ENCODE data around the gene SFT2D3. TPM values are rescaled to one million over a fixed set of nuclear protein-coding genes. Genes with fewer than 3 reads are reported as not detected.

SFT2D3 gene
- total RNA-seq, 2 donors from 2014 or later = 11.2 to 11.9 TPM

DNA sequence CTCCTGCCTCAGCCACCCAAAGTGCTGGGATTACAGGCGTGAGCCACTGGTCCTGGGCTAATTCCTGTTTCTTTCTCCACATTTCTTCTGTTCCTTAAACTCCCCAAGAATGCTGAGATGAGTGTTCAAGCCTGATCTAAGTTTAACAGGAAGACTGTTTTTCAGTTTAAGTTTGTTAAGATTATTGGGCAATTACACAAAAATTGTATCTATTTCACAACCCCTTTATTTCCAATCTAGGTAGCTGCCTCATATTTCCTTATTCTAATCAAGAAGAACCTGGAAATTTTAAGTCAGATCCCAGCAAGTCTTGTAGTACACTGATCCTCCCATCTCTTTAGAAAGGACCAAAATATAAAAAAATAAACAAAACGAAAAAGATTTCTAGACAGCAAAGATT lies 11.7 kb downstream of the SFT2D3 start:
- Histone ChIP-seq H3K36me3 (replicated peaks in 1 of 2; ENCODE audit: insufficient read depth in 1 of 2, low read depth in 2 of 2) (peaks cover 0 to 13% of the 10 kb centered on the region in 2 donors), H3K4me1 (peaks cover 7% of the 10 kb centered on the region), H3K27ac (no peak overlapping the region), H3K27me3 (no peaks in the 10 kb centered on the region), H3K4me3 (no peak overlapping the region), H3K9me3 (no peaks in the 10 kb centered on the region)
- ATAC-seq (no peak), DNase-seq (no peak)
- 80 to 86% methylated on average over 2 of the region's 2 CpGs for WGBS, 2 donors
- TF ChIP-seq, protein P1, sequence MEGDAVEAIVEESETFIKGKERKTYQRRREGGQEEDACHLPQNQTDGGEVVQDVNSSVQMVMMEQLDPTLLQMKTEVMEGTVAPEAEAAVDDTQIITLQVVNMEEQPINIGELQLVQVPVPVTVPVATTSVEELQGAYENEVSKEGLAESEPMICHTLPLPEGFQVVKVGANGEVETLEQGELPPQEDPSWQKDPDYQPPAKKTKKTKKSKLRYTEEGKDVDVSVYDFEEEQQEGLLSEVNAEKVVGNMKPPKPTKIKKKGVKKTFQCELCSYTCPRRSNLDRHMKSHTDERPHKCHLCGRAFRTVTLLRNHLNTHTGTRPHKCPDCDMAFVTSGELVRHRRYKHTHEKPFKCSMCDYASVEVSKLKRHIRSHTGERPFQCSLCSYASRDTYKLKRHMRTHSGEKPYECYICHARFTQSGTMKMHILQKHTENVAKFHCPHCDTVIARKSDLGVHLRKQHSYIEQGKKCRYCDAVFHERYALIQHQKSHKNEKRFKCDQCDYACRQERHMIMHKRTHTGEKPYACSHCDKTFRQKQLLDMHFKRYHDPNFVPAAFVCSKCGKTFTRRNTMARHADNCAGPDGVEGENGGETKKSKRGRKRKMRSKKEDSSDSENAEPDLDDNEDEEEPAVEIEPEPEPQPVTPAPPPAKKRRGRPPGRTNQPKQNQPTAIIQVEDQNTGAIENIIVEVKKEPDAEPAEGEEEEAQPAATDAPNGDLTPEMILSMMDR (IDR thresholded peaks at IDR 0.05) = no peak
- TF ChIP-seq POLR2A (IDR thresholded peaks at IDR 0.05) = no peak
- intact Hi-C loops (cut with DNase I) = no loop called here

DNA sequence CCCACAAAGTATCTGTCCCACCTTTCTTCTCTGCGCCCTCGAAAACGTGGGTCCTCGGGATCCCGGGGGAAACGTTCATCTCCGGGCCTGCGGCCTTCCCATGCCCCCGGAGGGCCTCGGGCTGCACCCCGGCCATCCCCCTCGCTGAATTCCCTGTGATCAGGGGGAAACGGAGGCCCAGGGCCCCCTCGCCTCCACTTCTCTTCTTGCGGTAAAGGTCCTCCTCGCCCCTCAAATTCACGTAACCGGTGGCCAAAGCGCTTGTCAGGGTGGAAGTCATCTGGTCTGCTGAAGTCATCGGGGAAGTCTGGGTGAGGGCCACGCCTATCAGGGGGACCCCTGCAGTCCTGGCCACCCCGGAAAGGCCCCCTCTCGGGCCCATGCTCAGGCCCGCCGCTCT lies 12.3 kb downstream of the SFT2D3 start:
- intact Hi-C loops (cut with DNase I) = no loop called here
- no peak for TF ChIP-seq POLR2A (IDR thresholded peaks at IDR 0.05)
- TF ChIP-seq, protein P1 (IDR thresholded peaks at IDR 0.05) = no peak
- no peak overlapping the region for H3K4me3 ChIP-seq
- H3K9me3 ChIP-seq = no peaks in the 10 kb centered on the region
- ATAC-seq (no peak), DNase-seq (no peak)
- H3K27me3 ChIP-seq = no peaks in the 10 kb centered on the region
- H3K36me3 ChIP-seq (replicated peaks in 1 of 2; ENCODE audit: insufficient read depth in 1 of 2, low read depth in 2 of 2) = peaks cover 0 to 8% of the 10 kb centered on the region in 2 donors
- WGBS, 2 donors = 94 to 95% methylated on average over 24 to 25 of the region's 25 CpGs
- no peak overlapping the region for H3K27ac ChIP-seq
- peaks cover 7% of the 10 kb centered on the region for H3K4me1 ChIP-seq

DNA sequence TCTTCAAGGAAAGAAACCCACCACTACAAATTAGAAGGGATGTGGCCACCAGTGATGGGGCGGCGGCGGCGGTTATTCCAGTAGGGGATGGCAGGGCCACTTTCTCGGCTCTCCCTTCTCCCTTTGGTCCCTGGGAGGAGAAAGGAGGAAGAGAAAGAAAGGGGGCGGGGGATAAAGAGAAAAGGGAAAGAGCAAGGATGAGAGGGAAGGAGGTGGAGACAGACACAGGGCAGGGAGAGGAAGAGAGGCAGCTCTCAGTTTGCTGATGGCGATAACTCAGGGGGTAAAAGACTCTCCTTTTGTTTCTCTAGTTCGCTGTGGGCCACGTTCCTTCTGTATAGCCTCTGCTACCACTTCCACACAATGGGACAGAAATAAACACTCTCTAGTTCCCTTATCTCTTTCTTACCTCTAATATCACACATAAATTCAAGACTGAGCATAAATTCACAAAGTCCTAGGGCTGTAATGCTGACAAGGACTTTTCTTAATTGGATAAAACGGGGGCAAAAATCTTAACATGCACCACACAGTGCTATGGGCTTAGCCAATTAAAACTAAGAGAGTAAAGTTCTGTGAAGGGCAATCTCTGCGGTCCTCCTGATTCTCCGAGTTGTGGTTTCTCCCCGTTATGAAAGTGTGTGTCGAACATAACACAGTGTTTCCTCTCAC lies 14.6 kb downstream of the SFT2D3 start:
- Histone ChIP-seq H3K4me1 (peaks cover 7% of the 10 kb centered on the region), H3K27me3 (no peaks in the 10 kb centered on the region), H3K4me3 (no peak overlapping the region), H3K27ac (no peak overlapping the region), H3K36me3 (replicated peaks in 1 of 2; ENCODE audit: insufficient read depth in 1 of 2, low read depth in 2 of 2) (peaks cover 0 to 6% of the 10 kb centered on the region in 2 donors), H3K9me3 (no peaks in the 10 kb centered on the region)
- 89 to 96% methylated on average over 14 of the region's 14 CpGs for WGBS, 2 donors
- intact Hi-C loops (cut with DNase I) = no loop called here
- TF ChIP-seq POLR2A (IDR thresholded peaks at IDR 0.05) = no peak
- TF ChIP-seq, protein P1 (IDR thresholded peaks at IDR 0.05) = no peak
- DNase-seq = no peak
- ATAC-seq = no peak

DNA sequence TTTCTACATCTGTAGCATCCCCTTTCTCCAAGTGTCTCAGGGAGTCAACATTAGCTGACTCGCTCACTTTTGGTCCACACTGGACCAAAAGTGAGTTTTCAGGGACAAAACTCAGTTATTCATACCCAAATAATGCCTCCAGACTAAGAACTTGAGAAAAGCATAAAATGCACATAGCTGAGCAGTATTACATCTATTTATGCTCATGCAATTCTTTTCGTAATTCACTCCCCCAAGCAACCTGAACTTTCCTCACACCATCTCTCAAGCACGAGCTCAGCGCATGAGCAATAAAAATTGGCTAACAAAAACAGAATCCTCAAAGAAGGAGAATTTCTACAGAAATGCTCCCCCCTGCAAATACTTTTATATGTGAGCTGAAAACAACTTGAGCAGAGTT lies 17.0 kb downstream of the SFT2D3 start:
- TF ChIP-seq, protein P1 (IDR thresholded peaks at IDR 0.05) = no peak
- no peak for TF ChIP-seq POLR2A (IDR thresholded peaks at IDR 0.05)
- DNase-seq (no peak), ATAC-seq (no peak)
- no peaks in the 10 kb centered on the region for H3K9me3 ChIP-seq
- no peak overlapping the region for H3K4me3 ChIP-seq
- WGBS, 2 donors = 96 to 97% methylated on average over 4 of the region's 4 CpGs
- intact Hi-C loops (cut with DNase I) = no loop called here
- H3K27me3 ChIP-seq = no peaks in the 10 kb centered on the region
- H3K27ac ChIP-seq = no peak overlapping the region
- H3K36me3 ChIP-seq (replicated peaks in 1 of 2; ENCODE audit: insufficient read depth in 1 of 2, low read depth in 2 of 2) = peaks cover 0 to 16% of the 10 kb centered on the region in 2 donors
- H3K4me1 ChIP-seq = peaks cover 7% of the 10 kb centered on the region

Measured in body of pancreas (tissue), 4 donors.